GM12875 (cell line): ENCODE results near the gene PARVB.
"Not testable (repeated sequence)": the region's sequence is repeated elsewhere in the genome, so short reads cannot be mapped to it uniquely, and the experiment has no call there.

Experiments used
- H3K4me3 ChIP-seq: one replicate; pipeline ENCODE4 v1.5.1; 2011; ENCODE audit warnings: low read depth, low read length, control low read depth
- TF ChIP-seq, protein P1 (sequence below): IDR thresholded peaks from 2 replicates; pipeline ENCODE4 v1.5.1; 2011; ENCODE audit warnings: low read depth, mild to moderate bottlenecking, control low read depth, inconsistent platforms, low read length, moderate library complexity, borderline replicate concordance; ENCODE audit not compliant: insufficient read depth

The PARVB gene

DNA sequence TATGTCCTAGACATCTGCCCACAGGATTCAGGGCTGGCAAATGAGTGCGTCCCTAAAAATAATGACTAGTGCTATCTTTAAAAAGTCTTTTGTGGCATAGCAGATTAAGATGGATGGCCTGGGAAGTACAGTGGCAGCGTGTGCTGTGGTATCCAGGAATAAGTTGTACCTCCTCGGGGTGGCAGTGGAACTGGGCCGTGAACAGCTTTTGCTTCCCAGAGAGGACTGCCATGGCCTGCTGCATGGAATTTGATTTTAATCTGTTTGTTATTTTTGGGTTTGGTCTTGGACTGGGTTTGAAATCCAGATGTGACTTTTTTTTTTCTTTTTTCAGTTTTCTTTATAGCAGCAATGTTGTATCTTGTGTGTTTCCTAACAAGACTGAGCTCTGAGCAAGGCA, 85.3 kb downstream of the PARVB start:
- TF ChIP-seq, protein P1, sequence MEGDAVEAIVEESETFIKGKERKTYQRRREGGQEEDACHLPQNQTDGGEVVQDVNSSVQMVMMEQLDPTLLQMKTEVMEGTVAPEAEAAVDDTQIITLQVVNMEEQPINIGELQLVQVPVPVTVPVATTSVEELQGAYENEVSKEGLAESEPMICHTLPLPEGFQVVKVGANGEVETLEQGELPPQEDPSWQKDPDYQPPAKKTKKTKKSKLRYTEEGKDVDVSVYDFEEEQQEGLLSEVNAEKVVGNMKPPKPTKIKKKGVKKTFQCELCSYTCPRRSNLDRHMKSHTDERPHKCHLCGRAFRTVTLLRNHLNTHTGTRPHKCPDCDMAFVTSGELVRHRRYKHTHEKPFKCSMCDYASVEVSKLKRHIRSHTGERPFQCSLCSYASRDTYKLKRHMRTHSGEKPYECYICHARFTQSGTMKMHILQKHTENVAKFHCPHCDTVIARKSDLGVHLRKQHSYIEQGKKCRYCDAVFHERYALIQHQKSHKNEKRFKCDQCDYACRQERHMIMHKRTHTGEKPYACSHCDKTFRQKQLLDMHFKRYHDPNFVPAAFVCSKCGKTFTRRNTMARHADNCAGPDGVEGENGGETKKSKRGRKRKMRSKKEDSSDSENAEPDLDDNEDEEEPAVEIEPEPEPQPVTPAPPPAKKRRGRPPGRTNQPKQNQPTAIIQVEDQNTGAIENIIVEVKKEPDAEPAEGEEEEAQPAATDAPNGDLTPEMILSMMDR, result no peak
- no peak overlapping the region for H3K4me3 ChIP-seq

DNA sequence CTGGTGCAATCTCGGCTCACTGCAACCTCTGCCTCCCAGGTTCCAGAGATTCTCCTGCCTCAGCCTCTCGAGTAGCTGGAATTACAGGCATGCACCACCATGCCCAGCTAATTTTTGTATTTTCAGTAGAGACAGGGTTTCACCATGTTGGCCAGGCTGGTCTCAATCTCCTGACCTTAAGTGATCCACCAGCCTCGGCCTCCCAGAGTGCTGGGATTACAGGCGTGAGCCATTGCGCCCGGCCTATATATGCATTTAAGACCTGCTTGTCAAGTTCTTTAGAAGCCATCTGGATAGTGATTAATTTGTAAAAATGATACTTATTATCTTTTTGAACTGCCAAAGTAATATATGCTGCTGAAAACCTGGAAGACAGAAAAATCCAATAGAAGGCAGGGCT, 86.6 kb downstream of the PARVB start:
- H3K4me3 ChIP-seq, result not testable (repeated sequence)

DNA sequence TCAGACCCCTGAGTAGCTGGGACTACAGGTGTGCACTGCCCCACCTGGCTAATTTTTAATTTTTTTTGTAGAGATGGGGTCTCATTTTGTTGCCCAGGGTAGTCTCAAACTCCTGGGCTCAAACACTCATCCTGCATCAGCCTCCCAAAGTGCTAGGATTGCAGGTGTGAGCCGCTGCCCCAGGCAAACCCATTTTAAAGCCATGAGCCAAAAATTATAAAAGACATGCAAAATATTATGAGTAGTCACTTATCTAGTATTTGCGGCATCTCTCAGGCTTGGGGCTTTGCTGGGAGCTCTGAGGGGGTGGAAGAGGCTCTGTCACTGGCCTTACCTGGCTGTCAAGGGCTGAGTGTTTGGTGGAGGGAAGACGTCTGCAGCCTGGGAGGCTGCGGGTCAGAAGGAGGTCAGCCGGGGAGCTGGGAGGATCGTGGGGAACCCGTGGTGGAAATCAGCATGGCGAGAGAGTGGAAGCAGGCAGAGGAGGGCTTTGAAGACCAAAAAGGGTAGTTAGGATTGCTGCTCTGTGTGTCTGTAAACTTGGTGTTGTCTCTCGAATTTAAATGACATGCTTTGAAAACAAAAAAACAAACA, 87.6 kb downstream of the PARVB start:
- TF ChIP-seq, protein P1, result no peak
- no peak overlapping the region for H3K4me3 ChIP-seq

DNA sequence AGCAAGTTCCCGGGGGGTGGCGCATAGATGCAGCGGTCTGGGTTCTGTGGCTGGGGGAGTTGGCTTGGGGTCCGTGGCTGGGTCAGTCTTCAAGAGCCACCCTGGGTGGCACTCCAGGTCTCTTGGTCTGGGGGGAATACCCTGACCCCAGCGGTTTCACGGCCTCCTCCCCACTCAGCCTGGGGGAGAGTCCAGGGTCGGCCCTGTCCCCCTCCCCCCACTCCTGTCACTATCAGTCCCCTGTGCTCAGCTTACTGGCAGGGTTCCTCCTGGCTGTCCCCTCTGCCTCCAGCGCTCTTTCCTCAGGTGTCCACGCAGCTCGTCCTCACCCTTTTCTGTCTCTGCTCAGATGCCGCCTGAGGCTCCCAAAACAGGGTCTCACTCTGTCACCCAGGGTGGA, 88.1 kb downstream of the PARVB start:
- TF ChIP-seq, protein P1, result no peak

DNA sequence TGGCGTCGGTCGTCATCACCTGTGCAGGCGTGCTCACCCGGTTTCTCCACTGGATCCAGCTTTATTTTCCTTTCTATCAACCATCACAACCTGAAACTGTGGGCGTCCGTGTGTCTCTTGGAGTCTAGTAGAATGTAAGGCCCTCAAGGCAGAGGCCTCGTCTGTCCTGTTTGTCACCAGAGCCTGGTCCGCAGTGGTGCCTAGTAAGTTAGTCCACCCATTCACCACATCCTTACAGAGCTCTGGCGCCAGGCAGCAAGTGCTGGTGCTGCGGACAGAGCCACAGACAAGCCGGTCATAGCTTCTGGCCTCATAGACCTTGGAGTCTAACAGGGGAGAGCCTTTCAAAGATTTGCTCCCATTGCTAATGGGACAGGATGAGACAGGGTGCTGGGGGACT, 92.2 kb downstream of the PARVB start:
- no peak overlapping the region for H3K4me3 ChIP-seq
- TF ChIP-seq, protein P1, result no peak

More for the DNA sequence above, 88.1 kb downstream of the PARVB start:
- no peak overlapping the region for H3K4me3 ChIP-seq

DNA sequence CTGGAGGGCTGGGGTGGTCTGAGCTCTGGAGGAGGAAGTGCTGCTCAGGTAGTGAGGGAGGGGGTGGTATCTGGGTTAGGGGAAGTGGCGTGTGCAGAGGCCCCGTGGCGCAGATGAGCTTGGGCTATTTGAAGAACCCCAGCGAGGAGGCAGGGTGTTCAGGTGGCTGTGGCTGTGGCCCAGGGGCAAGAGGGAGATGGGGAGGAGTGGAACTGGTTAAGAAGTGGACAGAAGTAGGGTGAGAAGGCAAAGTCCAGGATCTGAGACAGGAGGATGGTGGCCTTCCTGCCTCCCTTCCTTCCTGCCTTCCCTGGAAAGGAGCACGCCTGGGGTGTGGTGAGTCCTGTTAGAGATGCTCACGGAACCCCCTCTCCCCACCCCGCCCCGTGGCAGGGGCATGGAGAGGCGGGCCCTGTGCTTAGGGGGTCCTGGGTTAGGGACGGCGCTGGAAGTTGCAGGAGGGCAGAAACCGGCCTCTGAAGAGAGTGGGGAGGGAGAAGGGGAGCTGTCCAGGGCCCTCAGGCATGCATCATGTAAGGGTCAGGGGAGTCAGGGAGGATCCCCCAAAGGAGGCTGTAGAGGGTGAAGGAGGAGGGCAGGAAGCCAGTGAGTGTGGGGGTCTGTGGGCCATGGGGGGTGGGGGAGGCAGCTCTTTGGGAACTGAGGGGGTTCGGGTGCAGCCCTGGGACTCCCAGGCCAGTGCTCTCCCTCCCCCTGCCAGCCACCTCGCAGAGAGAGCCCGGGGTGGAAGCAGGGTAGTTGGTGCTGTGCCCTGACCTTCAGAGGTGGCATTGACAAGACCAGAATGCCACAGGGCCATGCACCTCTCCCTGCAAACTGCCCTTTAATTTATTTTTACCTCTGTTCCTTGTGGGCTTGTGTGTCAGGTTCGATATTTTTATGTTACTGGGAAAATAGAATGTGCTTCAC, 92.9 kb downstream of the PARVB start:
- H3K4me3 ChIP-seq, result no peak overlapping the region
- TF ChIP-seq, protein P1, result no peak

DNA sequence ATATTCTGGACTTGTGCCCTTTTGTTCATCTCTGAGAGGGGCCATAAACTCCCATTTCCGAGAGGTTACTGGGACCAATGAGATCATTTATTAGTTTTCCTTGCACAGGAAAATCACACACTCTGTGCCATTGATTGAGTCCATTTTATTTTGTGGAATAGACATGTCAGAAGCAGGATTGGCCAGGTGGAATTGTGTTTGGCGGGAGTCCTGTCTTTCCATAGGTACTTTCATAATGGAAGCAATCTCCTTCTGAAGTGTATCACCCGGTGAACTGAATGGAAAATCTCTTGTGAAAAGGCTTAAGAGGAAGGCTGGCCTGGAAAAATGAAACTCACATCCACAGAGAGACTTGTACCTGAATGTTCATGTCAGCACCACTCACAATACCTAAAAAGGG, 93.6 kb downstream of the PARVB start:
- no peak overlapping the region for H3K4me3 ChIP-seq
- TF ChIP-seq, protein P1, result no peak
